MM.1S (cell line): ENCODE data around the gene G3BP1.

Experiments used
- EZH2 ChIP-seq: fragments of 300-600 bp; sonication (generic); optimal IDR thresholded peaks from 2 replicates; pipeline ENCODE3; 2017; ENCODE audit warnings: low read depth, mild to moderate bottlenecking, antibody characterized with exemption, low read length, mixed read lengths
- TF ChIP-seq, protein P1 (sequence below): fragments of 300-600 bp; sonication (generic); IDR thresholded peaks from 2 replicates; pipeline ENCODE4 v1.5.1; 2016; ENCODE audit warnings: antibody characterized with exemption, low read length, mixed read lengths

DNA sequence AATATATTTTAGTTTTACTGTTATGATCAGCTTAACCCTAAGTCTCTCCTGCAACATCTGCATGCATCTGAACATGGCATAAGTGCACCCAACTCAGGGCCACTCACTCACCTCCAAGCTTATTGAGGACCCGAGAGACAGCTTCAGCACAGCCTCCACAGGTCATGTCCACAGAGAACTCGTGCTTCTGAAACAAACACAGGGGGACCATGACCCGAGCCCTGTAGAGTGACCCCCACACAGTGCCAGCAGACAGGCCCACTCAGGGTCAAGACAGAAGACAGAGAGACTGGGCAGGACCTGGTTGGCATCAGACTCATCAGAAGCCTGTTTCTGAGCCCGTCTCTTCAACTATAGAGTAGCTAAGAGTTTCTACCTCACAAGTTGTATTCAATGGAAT lies 20.2 kb upstream of the G3BP1 start:
- no peak for TF ChIP-seq EZH2
- TF ChIP-seq, protein P1, sequence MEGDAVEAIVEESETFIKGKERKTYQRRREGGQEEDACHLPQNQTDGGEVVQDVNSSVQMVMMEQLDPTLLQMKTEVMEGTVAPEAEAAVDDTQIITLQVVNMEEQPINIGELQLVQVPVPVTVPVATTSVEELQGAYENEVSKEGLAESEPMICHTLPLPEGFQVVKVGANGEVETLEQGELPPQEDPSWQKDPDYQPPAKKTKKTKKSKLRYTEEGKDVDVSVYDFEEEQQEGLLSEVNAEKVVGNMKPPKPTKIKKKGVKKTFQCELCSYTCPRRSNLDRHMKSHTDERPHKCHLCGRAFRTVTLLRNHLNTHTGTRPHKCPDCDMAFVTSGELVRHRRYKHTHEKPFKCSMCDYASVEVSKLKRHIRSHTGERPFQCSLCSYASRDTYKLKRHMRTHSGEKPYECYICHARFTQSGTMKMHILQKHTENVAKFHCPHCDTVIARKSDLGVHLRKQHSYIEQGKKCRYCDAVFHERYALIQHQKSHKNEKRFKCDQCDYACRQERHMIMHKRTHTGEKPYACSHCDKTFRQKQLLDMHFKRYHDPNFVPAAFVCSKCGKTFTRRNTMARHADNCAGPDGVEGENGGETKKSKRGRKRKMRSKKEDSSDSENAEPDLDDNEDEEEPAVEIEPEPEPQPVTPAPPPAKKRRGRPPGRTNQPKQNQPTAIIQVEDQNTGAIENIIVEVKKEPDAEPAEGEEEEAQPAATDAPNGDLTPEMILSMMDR = no peak
